HG02943 (cell line): ENCODE data around the gene RNF121.

ENCODE experiments used
- ATAC-seq: cut with Tn5 transposase; IDR thresholded peaks from one replicate; pipeline ENCODE4 v1.9.1; 2021; ENCODE audit warnings: mild to moderate bottlenecking, low read depth, moderate library complexity; ENCODE audit not compliant: unreplicated experiment

The RNF121 gene

DNA sequence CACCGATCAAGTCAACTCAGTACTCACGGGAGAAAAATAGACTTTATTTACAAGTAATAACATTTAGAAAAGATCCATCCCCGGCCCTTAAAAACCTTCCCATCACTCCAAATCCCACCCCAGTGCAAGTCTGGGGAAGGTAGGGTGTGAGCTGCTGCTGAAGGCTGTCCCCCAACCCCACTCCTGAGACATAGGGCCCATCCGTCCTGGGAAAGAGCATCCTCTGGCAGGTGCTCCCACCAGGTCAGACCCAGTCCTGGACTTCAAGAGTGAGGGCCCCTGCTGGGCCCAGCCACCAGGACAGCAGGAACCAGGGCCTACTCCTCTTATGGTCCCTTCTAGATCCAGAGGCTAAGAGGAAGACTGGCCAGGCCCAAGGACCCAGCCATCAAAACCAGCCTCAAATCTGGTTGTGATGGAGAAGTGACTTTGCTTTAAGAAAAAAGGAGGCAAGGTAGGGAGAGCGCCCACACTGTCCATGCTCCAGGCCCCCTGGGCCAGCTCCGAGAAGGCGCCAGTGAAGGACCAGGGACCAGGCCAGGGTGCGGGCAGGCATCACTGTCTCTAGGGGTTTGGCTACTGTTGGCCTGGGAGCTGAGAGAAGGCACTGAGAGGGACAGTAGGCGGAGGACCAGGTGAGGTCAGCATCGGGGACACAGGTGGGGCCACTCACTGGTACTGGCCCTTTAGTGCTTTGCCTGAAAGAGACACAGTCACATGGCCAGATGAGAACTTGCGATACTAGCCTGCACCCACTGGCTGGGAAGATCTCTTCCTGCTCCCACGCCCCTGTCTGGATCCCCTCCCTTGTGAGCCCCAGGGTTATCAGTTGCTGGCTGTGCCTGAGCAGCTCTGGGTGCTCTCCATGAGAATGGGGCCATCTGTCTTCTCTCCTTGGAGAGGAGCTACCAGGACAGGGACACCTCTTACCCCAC is 74.3 kb downstream of the RNF121 start:
- no peak for ATAC-seq

DNA sequence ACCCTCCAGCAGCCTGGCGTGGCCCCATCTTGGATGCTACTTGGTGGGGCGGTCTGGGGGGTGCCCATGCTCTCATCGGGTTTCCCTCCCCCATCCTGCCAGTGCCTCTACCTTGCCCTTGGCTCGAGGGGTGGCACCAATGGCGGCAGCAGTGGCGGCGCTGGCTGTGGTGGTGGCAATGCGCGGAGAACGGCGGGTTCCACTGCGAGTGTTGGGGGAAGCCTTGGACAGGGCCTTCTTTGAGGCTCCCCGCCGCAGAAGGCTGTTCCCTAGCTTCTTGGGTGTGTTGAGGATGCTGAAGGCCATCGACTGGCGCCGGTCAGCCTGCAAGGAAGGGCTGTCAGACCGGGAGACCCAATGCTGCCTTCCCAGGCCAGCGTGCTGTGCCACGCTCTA is 74.9 kb downstream of the RNF121 start:
- ATAC-seq, result no peak

DNA sequence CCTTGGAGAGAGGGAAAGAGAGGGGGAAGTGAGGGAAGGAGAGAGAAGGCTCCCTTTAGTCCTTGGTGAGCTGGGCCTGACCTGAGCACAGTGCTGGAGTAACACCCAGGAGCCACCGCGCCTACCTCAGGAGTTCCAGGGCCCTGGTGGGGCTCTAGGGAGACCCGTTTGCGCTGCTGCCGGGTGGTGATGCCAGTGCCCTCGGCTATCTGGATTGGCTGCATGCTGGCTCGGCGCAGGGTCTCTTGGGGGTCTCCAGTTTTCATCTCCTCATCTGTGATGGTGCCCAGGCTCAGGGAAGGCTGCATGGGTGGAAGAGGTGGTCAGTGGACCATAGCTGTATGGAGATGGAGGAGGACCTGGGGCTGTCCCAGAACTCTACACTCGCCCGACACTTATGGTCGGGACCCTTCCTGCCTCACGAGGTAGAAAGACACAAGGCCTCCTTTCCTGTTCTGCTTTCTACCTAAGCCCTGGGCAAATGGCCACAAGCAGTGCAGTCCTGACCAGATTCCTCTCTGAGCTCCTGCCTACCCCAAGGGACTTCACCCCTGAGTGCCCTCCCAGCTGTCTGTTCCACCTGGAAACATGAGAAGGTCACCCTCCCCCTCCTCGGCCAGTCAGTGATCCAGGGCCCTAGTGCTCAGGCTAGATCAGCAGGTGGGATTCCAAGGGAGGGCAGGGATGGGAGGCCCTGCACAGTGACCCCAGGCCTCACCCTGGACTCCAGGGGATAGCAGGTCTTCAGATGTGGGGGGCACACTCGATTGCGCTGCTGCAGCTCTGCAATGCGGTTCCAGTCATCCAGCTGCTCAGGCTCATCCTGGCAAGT is 75.9 kb downstream of the RNF121 start:
- no peak for ATAC-seq

DNA sequence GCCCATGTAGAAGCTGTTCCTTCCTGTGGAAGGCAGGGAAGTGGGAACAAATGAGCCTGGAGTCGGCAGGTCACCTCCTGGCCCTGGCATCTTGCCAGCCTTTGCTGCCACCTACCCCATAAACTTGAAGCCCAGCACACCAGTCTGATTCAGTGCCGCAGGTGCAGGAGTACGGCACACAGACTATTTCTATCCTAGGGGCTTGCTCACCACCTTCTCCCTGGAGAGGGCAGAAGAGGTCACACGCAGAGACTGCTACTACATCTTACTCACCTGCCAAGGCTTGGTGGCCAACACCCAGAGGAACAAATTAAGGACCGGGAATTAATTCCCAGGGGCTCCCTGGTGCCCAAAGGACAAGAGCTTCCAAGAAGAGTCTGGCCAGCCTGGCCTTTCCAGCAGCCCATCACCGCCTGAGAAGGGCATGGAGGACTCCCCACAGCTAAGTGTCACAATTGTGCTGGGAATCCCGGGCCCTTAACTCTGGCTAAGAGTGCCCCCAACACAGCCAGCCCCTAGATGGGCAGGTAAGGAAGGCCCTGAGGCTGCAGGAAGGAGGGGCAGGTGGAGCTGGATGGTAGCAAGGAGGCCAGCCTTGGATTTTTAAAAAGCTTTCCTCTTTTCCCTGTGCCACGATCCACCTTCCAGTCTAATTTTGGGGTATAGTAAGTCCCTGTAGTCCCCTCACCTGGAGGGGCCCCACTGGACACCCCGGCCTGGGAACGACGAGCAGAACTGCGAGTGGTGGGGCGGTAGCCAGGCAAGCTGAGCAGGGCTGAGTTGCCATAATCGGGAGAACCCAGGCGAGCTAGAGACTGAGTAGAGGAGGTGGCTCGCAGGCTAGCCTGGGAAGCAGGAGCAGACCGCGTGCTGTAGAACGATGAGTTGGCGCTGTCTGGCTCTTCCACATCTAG is 76.8 kb downstream of the RNF121 start:
- ATAC-seq, result no peak

- ATAC-seq, result no peak
These were observed 77.7 kb downstream of the RNF121 start for GRCh38 chr11:72006309-72007088.

- no peak for ATAC-seq
These were observed 78.2 kb downstream of the RNF121 start for GRCh38 chr11:72007089-72007476.

- ATAC-seq, result no peak
These were observed 78.7 kb downstream of the RNF121 start for GRCh38 chr11:72007587-72007986.

GRCh38 chr11:72008728-72009127 is 79.9 kb downstream of the RNF121 start:
- no peak for ATAC-seq

DNA sequence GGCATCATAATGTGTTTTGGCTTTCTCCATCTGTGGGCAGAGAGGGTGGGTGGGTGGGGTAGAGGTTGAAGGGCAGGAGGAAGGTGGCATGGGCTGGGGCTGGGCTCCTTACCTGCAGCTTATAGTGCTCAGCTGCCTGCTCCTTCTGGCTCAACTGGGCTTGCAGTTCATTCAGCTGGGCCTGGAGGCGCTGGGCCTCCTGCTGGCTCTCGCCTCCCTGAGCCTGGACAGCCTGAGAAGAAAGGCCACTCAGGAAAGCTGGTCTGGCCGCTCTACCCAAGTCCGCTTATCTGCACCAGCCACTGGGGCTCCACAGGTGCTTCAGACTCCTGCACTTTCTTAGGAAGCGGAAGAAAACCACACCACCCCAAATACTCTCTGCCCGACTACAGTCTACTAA is 80.3 kb downstream of the RNF121 start:
- no peak for ATAC-seq

DNA sequence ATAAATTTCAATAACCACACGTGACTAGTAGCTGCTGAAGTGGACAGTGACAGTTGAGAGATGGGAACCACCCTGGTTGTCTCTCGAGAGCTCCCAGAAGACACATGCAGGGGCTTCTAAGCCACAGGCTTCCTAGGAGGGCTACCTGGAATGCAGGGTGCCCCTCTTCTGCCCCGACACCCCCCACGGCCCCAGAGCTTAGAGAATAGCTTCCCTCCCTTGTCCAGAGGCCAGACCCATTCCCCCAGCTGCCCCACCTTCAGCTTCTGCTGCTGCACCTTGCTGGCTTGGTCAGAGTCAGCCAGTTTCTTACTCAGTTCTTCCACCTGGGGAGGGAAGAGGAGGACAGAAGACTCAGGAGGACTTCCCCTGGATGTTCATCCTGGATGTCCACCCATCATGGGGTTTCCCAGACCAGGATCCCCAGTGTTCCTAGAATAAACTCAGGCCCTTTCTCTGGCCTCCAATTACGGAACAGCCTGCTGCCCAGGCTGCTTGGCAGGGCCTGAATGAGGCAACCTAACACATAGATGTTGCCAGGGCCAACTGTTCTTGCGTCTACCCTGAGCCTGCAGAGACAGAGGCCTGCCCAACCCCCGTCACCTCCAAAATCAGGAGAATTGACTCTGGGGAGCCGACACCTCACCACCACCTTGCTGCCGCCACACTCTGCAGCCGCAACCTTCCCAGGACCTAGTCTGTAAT is 81.8 kb downstream of the RNF121 start:
- no peak for ATAC-seq

- no peak for ATAC-seq
These were observed 83.3 kb downstream of the RNF121 start for GRCh38 chr11:72012091-72012630.

DNA sequence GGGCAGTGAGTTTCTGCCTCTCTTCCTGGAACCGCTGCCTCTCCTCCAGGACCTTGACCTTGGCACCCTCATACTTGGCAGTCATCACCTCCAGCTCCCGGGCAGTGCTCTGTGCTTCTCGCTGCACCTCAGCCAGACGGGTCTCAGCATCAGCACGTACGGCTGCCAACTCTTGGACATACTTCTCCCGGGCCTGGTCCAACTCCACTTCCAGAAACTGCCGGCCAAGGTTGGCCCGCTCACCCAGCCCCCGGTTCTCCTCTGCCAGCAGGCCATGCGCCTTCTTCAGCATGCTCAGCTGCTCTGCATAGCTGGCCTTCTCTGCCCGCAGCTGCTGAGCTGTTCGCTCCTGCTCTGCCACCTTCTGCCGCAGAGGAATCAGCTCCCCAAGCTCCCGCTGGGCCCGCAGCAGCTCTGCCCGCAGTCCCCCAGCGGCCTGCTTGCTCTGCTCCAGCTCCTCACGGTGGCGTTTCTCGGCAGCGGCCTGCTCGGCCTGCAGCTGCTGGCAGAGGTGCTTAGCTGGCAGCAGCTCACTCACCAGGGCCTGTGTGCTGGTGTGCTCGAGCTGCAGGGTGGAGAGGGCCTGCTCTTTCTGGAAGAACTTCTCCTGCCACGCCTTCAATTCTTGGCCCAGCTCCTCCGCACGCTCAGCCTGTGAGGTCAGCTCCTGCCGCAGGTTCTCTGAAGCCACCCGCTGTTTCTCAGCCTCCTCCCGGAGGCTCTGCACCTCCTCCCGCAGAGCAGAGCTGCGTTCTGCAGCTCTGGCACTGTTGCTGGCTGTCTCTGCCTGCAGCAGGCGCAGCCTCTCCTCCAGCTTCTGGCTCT is 84.3 kb downstream of the RNF121 start:
- ATAC-seq, result no peak

DNA sequence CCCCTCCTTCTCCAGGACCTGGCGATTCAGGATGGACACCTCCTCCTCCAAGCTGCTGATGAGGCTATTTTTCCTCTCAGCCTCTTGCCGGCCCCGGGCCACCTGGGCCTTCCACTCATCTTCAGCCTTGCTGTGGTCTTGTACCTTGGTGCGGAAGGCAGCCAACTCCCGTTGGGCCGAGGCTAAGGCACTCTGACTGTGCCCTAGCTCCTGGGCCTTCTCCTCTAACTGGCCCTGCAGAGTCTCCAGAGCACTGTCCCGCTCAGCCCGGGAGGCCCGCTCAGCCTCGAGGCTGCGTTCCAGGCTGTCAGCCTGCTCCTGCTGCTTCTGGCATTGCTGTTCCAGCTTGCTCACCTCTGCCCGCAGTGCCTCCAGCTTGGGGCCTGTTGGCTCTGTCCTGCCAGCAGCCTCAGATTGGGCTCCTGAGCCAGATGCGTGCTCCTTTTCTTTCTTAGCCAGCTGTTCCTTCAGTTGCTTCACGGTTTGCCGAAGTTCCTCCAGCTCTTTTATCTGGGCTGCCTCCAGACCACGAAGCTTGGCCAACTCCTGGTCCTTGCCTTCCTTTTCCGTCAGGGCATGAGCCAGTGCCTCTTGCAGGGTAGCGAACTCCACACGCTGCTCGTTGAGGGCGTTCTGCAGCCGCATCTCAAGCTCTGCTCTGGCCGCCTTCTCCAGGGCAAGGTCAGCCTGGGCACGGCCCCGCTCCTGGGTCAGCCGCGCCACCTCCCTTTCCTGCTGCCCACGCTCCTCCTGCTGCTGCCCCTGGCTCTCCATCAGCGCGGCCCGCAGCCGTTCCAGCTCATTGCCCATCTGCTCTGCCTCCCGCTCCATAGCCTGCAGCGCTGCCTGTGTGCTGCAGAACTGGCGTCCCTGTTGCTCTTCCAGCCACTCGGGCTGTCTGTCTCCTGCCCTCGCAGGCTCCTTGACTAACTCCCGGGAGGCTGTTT is 85.2 kb downstream of the RNF121 start:
- no peak for ATAC-seq

- no peak for ATAC-seq
These were observed 86.0 kb downstream of the RNF121 start for GRCh38 chr11:72014761-72015320.

GRCh38 chr11:72015511-72016061 is 86.7 kb downstream of the RNF121 start:
- ATAC-seq, result no peak

DNA sequence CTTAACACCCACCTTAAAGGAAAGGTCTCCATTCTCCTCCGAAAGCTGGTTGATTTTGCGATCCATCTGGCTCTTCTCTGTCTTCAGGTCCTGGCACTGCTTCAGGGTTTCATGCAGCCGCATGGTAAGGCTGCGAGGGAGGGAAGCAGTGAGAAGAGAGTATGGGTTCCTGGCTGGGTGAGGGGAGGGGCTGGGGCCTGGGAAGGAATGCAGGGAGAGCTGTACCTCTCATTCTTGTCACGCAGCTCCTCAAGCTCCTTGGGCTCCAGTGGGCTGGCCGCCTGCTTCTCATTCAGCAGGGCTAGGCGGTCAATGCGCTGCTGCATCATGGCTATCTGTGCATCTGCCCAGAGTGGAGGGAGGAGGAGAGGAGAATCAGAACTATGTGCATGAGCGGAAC is 89.3 kb downstream of the RNF121 start:
- no peak for ATAC-seq
